Stimulated activated CD4-positive, alpha-beta T cell treated with anti-CD3 and anti-CD28 coated beads, TNF-alpha, amount 100 ng/mL, for 24 hours (primary cell): Measurements from ENCODE around the gene IL17RD.
"Not testable (repeated sequence)": the region's sequence is repeated elsewhere in the genome, so short reads cannot be mapped to it uniquely, and the experiment has no call there.

Experiments used
- DNase-seq, 3 experiments: peaks; one replicate each; pipeline ENCODE4 v3.0.0-alpha.2; 2020; ENCODE audit warnings: low read depth in 3 of 3

IL17RD gene

GRCh38 chr3:57093489-57093888 is 71.7 kb downstream of the IL17RD start:
- no peak for DNase-seq

- no peak for DNase-seq
Measured at GRCh38 chr3:57091521-57092273, 73.5 kb downstream of the IL17RD start.

GRCh38 chr3:57089043-57089442 is 76.1 kb downstream of the IL17RD start:
- DNase-seq: no peak

- no peak for DNase-seq
Measured at GRCh38 chr3:57088503-57088902, 76.7 kb downstream of the IL17RD start.

GRCh38 chr3:57087361-57088092 is 77.6 kb downstream of the IL17RD start:
- no peak for DNase-seq

GRCh38 chr3:57086201-57086600 is 79.0 kb downstream of the IL17RD start:
- DNase-seq: no peak

GRCh38 chr3:57085211-57085610 is 79.9 kb downstream of the IL17RD start:
- DNase-seq: no peak

GRCh38 chr3:57083266-57083995 is 81.7 kb downstream of the IL17RD start:
- DNase-seq: not testable (repeated sequence)

GRCh38 chr3:57082481-57082880 is 82.7 kb downstream of the IL17RD start:
- no peak for DNase-seq

GRCh38 chr3:57081173-57081572 is 84.0 kb downstream of the IL17RD start:
- no peak for DNase-seq

GRCh38 chr3:57080171-57080570 is 85.0 kb downstream of the IL17RD start:
- no peak for DNase-seq

GRCh38 chr3:57079474-57079831 is 85.7 kb downstream of the IL17RD start:
- DNase-seq: no peak

- DNase-seq: no peak
Measured at GRCh38 chr3:57078635-57079473, 86.3 kb downstream of the IL17RD start.

GRCh38 chr3:57078344-57078634 is 86.9 kb downstream of the IL17RD start:
- no peak for DNase-seq

GRCh38 chr3:57077630-57078343 is 87.4 kb downstream of the IL17RD start:
- DNase-seq: no peak

GRCh38 chr3:57076422-57076951 is 88.7 kb downstream of the IL17RD start:
- no peak for DNase-seq

GRCh38 chr3:57074135-57074534 is 91.0 kb downstream of the IL17RD start:
- DNase-seq: no peak

GRCh38 chr3:57073628-57074027 is 91.5 kb downstream of the IL17RD start:
- no peak for DNase-seq

- no peak for DNase-seq
Measured at GRCh38 chr3:57069503-57069902, 95.7 kb downstream of the IL17RD start.

- no peak for DNase-seq
Measured at GRCh38 chr3:57068437-57069089, 96.6 kb downstream of the IL17RD start.

GRCh38 chr3:57066471-57066870 is 98.7 kb downstream of the IL17RD start:
- no peak for DNase-seq
